ENCODE results near the gene FBN2. TPM values are rescaled to one million over a fixed set of nuclear protein-coding genes. Genes with fewer than 3 reads are reported as not detected.

Gene FBN2
- total RNA-seq, 4 donors from 2014 or later = 5.3 to 19.4 (median 7.5) TPM

DNA sequence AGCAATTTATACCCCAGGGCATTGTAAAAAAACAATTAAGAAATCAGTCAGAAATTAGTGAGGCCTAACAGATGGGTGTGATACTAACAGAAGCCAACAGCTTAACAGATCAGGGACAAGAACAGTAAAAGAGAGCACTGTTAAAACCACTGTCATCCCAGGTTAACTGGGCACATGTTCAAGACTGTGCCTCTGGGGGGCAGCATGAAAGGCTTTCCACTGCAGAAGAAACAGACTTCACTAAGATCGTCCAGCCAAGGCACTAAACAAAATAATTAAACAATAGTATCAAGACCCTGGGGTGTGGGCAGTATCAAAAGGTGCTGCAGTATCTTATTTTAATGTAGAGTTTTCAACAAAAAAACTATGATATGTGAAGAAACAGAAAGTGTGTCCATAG lies 43.5 kb downstream of the FBN2 start:
- peaks cover 0 to 14% (median 0%) of the 10 kb centered on the region in 3 donors for H3K4me1 ChIP-seq
- no peak overlapping the region for H3K27ac ChIP-seq
- H3K27me3 ChIP-seq = no peaks in the 10 kb centered on the region
- no peaks in the 10 kb centered on the region for H3K36me3 ChIP-seq
- WGBS, 2 donors (ENCODE audit: low coverage in 1 of 2) = 14 to 44% methylated on average over 1 of the region's 1 CpG
- TF ChIP-seq EP300 (IDR thresholded peaks at IDR 0.05) (no peak), POLR2AphosphoS5 (IDR thresholded peaks at IDR 0.05) (no peak), POLR2A (IDR thresholded peaks at IDR 0.05) (no peak)
- TF ChIP-seq, protein P1, sequence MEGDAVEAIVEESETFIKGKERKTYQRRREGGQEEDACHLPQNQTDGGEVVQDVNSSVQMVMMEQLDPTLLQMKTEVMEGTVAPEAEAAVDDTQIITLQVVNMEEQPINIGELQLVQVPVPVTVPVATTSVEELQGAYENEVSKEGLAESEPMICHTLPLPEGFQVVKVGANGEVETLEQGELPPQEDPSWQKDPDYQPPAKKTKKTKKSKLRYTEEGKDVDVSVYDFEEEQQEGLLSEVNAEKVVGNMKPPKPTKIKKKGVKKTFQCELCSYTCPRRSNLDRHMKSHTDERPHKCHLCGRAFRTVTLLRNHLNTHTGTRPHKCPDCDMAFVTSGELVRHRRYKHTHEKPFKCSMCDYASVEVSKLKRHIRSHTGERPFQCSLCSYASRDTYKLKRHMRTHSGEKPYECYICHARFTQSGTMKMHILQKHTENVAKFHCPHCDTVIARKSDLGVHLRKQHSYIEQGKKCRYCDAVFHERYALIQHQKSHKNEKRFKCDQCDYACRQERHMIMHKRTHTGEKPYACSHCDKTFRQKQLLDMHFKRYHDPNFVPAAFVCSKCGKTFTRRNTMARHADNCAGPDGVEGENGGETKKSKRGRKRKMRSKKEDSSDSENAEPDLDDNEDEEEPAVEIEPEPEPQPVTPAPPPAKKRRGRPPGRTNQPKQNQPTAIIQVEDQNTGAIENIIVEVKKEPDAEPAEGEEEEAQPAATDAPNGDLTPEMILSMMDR (IDR thresholded peaks at IDR 0.05) = no peak
- peaks cover 0 to 4% (median 0%) of the 10 kb centered on the region in 3 donors for H3K9me3 ChIP-seq
- no peak overlapping the region for H3K4me3 ChIP-seq
- ATAC-seq = no peak

DNA sequence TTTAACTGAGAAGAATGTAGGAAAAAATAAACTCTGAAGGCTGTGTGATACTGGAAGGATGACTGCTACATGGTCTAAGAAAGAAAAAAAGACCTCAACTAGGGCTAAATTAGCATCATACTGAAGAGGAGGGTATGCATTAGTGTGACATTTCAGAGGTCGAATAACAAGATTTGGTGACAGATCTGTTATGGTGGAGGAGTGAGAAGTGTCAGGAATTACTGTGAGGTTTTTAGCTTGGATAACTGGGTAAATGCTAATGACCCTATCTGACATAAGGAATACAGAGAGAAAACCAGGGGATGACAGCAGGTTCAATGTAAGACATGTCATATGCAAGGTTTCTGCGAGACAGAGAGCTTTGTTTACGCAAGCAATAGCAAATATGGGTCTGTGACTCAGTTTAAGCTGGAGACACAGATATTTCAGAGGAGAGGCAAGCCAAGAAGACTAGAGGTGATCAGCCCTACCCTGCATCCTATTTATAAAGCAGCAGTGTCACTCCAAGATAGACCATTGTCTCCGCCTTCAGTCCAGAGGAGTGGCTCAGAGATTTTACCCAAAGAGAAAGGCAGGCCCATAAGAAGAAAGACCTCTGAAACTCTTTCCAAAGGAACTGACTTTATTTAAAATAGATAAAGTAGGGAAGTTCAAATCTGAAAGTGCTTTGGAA lies 44.3 kb downstream of the FBN2 start:
- Histone ChIP-seq H3K27ac (no peak overlapping the region), H3K4me3 (no peak overlapping the region), H3K36me3 (no peaks in the 10 kb centered on the region), H3K4me1 (peaks cover 0 to 14% (median 0%) of the 10 kb centered on the region in 3 donors), H3K9me3 (peaks cover 0 to 4% (median 0%) of the 10 kb centered on the region in 3 donors), H3K27me3 (no peaks in the 10 kb centered on the region)
- ATAC-seq = no peak
- 75 to 100% methylated on average over 1 to 4 of the region's 4 CpGs for WGBS, 2 donors (ENCODE audit: low coverage in 1 of 2)
- no peak for TF ChIP-seq POLR2AphosphoS5 (IDR thresholded peaks at IDR 0.05)
- TF ChIP-seq EP300 (IDR thresholded peaks at IDR 0.05) = no peak
- TF ChIP-seq, protein P1 (IDR thresholded peaks at IDR 0.05) = no peak
- TF ChIP-seq POLR2A (IDR thresholded peaks at IDR 0.05) = no peak

DNA sequence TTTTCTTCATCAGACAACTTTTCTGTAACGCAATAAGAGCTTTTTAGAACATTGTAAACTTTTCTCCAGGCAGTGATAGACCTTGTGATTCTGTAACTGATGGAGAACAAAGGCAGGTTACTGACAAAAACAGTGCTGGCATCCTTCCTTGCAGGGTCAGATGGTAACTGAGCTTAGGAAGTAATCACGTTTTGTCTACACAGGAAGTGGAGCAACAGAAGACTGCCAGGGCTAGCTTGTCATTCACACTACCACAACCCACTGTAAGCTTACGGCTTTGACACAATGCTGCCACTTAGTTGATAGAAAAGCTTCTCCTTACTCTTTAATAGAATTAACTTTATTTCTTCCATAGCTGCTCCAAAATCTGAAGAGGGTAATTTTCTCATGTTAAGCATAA lies 46.8 kb downstream of the FBN2 start:
- no peak for ATAC-seq

GRCh38 chr5:128490761-128491160 lies 47.3 kb downstream of the FBN2 start:
- H3K27me3 ChIP-seq = no peaks in the 10 kb centered on the region
- peaks cover 0 to 8% (median 0%) of the 10 kb centered on the region in 3 donors for H3K4me1 ChIP-seq
- no peak overlapping the region for H3K27ac ChIP-seq
- TF ChIP-seq EP300 (IDR thresholded peaks at IDR 0.05) (no peak), POLR2AphosphoS5 (IDR thresholded peaks at IDR 0.05) (no peak), POLR2A (IDR thresholded peaks at IDR 0.05) (no peak)
- TF ChIP-seq, protein P1 (IDR thresholded peaks at IDR 0.05) = no peak
- H3K4me3 ChIP-seq = no peak overlapping the region
- peaks cover 0 to 4% (median 0%) of the 10 kb centered on the region in 3 donors for H3K9me3 ChIP-seq
- no peaks in the 10 kb centered on the region for H3K36me3 ChIP-seq
- no peak for ATAC-seq
- 20 to 53% methylated on average over 1 of the region's 1 CpG for WGBS, 2 donors (ENCODE audit: low coverage in 1 of 2)

More for the DNA sequence above, 46.8 kb downstream of the FBN2 start:
- WGBS, 2 donors (ENCODE audit: low coverage in 1 of 2) = 48 to 51% methylated on average over 3 of the region's 3 CpGs
- Histone ChIP-seq H3K4me3 (no peak overlapping the region), H3K36me3 (no peaks in the 10 kb centered on the region), H3K27ac (no peak overlapping the region), H3K27me3 (no peaks in the 10 kb centered on the region), H3K9me3 (peaks cover 0 to 4% (median 0%) of the 10 kb centered on the region in 3 donors), H3K4me1 (peaks cover 0 to 8% (median 0%) of the 10 kb centered on the region in 3 donors)
- TF ChIP-seq EP300 (IDR thresholded peaks at IDR 0.05) = no peak
- no peak for TF ChIP-seq POLR2AphosphoS5 (IDR thresholded peaks at IDR 0.05)
- TF ChIP-seq POLR2A (IDR thresholded peaks at IDR 0.05) = no peak
- TF ChIP-seq, protein P1 (IDR thresholded peaks at IDR 0.05) = no peak

- peaks cover 0 to 8% (median 0%) of the 10 kb centered on the region in 3 donors for H3K4me1 ChIP-seq
- TF ChIP-seq EP300 (IDR thresholded peaks at IDR 0.05) = no peak
- TF ChIP-seq, protein P1 (IDR thresholded peaks at IDR 0.05) = no peak
- TF ChIP-seq POLR2AphosphoS5 (IDR thresholded peaks at IDR 0.05) = no peak
- no peak for TF ChIP-seq POLR2A (IDR thresholded peaks at IDR 0.05)
- no peak overlapping the region for H3K4me3 ChIP-seq
- no peak for ATAC-seq
- no peak overlapping the region for H3K27ac ChIP-seq
- no peaks in the 10 kb centered on the region for H3K27me3 ChIP-seq
- no peaks in the 10 kb centered on the region for H3K9me3 ChIP-seq
- 83 to 84% methylated on average over 3 of the region's 3 CpGs for WGBS, 2 donors (ENCODE audit: low coverage in 1 of 2)
- H3K36me3 ChIP-seq = no peaks in the 10 kb centered on the region
These were observed 51.0 kb downstream of the FBN2 start for GRCh38 chr5:128487041-128487440.
